RWPE1 (cell line): Measurements from ENCODE around the gene CFAP45.

Experiments
- CTCF ChIA-PET: fragments of 350-600 bp; sonication (Branson Sonifier 250); formaldehyde crosslinking; extraction: SDS; loops from one replicate; lab custom pipeline; 2021; lab: Yijun Ruan, JAX
- POLR2A ChIA-PET: fragments of 400-600 bp; formaldehyde crosslinking; extraction: SDS; loops from one replicate; lab custom pipeline; 2020; ENCODE audit warnings: antibody characterized with exemption; ENCODE audit not compliant: low non-redundant PET; lab: Yijun Ruan, JAX
- DNase-seq: peaks from one replicate; pipeline ENCODE4 v3.0.0; 2012; ENCODE audit warnings: low spot score
- H3K27ac ChIP-seq: fragments of 450-650 bp; 2 replicates; pipeline ENCODE4 v1.5.1; 2017
- CTCF ChIP-seq: fragments of 450-650 bp; conservative IDR thresholded peaks from 2 replicates; pipeline ENCODE4 v1.5.1; 2017; ENCODE audit warnings: low read depth, mild to moderate bottlenecking

CFAP45 gene

DNA sequence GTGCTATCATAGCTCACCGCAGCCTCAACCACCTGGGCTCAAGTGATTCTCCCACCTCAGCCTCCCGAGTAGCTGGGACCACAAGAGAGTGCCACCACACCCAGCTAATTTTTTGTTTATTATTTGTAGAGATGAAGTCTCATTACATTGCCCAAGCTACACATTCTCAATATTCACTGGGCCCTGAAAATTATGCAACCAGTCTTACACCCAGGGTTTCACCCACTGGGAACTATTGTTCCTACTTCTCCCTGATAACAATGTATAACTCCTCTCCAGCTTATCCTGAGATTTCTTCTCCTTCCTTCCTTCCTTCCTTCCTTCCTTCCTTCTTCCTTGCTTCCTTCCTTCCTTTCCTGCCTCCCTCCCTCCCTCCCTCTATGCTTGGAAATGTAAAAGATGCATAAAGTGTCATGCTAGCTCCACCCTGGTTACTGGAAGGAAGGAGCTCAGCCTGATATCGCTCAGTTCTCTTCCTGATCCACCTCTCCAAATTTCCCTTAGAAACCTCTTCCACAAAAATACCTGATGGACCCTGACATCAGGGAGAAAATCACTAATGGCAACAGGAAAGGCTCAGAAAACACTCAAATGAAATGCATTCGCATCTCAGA is 26.3 kb downstream of the CFAP45 start:
- ChIA-PET CTCF (interaction anchor here (0.6 to 1.5 kb wide), 3 partner anchors 15 to 75 kb away, joined by 3 to 5 read pairs (median 3); no protein-coding TSS in a partner anchor), POLR2A (no interaction called here)
- no peak for DNase-seq
- H3K27ac ChIP-seq = no peak overlapping the region
- TF ChIP-seq CTCF = no peak

DNA sequence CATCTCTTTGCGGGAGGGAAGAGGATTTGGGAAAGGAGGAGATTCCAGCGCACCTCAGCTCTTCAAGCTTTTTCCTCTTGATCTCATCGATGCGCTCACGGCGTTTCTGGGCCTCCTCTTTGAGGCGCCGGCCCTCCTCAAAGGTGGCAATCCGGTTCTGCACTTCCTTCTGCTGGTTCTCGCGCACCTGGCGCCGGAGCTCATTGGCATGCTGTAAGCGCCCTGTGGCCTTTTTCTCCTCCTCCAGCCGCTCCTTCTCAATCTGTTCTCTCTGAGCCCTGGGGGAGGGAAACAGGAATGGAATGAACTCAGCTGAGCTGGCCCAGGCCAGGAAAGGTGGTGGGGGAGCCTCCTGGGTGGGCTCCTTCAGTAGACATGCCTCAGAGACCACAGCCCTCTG is 27.1 kb downstream of the CFAP45 start:
- H3K27ac ChIP-seq = no peak overlapping the region
- ChIA-PET POLR2A (no interaction called here), CTCF (interaction anchor here (0.6 to 1.5 kb wide), 5 partner anchors 14 to 133 kb away, joined by 3 to 5 read pairs (median 3); no protein-coding TSS in a partner anchor)
- TF ChIP-seq CTCF = no peak
- DNase-seq = no peak

DNA sequence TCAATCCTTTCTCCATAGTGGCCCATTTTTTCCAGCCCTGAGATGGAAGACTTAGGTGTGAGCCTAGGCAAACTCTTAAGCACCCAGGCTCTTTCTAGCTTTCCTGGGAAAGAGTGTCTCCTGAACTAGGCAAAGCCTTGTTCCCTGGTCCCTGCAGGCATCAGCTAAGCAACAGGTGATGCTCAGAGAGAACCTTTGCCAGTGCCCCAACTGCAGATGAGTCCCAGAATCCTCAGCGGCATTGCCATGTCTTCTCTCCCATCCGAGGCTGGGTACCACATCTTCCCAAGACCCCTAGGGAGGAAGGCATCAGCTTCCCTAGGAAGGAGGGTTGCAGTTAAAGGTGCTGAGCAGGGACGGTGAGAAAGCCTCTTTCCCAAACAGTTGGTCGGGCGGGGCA is 29.3 kb downstream of the CFAP45 start:
- no peak for TF ChIP-seq CTCF
- POLR2A ChIA-PET = no interaction called here
- CTCF ChIA-PET = interaction anchor here (1.0 kb wide), 1 partner anchor 21 kb away, joined by 3 read pairs; no protein-coding TSS in a partner anchor
- H3K27ac ChIP-seq = no peak overlapping the region
- no peak for DNase-seq

GRCh38 chr1:159869607-159870006 is 30.4 kb downstream of the CFAP45 start:
- POLR2A ChIA-PET = no interaction called here
- no peak for TF ChIP-seq CTCF
- no peak for DNase-seq
- H3K27ac ChIP-seq = peak overlapping the region; percentile 80
- CTCF ChIA-PET = interaction anchor here (1.0 kb wide), 1 partner anchor 20 kb away, joined by 3 read pairs; no protein-coding TSS in a partner anchor

- DNase-seq = peak; percentile 68
- H3K27ac ChIP-seq = peak overlapping the region; percentile 80
- TF ChIP-seq CTCF = no peak
- POLR2A ChIA-PET = no interaction called here
- CTCF ChIA-PET = no interaction called here
Observed at GRCh38 chr1:159869173-159869572, 30.8 kb downstream of the CFAP45 start.

GRCh38 chr1:159868766-159869165 is 31.2 kb downstream of the CFAP45 start:
- DNase-seq = no peak
- POLR2A ChIA-PET = no interaction called here
- TF ChIP-seq CTCF = no peak
- CTCF ChIA-PET = no interaction called here
- H3K27ac ChIP-seq = peak overlapping the region; percentile 80
